ENCODE results near the gene CACNA1G.

GRCh38 chr17:50657054-50657453, 96.5 kb downstream of the CACNA1G start:
- TF ChIP-seq CTCF (IDR thresholded peaks at IDR 0.05; ENCODE audit: poor library complexity): no peak
- no peak for TF ChIP-seq EZH2phosphoT487 (IDR thresholded peaks at IDR 0.05; ENCODE audit: low read depth, severe bottlenecking, unreplicated experiment)

All from hepatocyte (in vitro differentiated cells).